Measurements from ENCODE around the gene RAD54L.
A peak's percentile ranks its signal among the peaks of the same experiment; 100 is the strongest.

The RAD54L gene

GRCh38 chr1:46247436-46248121 is at the start of gene RAD54L:
Gene RAD54L (plus strand): TSS chr1:46247763. CDS start chr1:46248406, 643 bp downstream.
- Histone ChIP-seq H4K20me1 (ENCODE audit: low read depth, low read length) (no peaks in the 10 kb centered on the region), H3K9me3 (ENCODE audit: insufficient read depth, low read length) (no peaks in the 10 kb centered on the region), H3K79me2 (ENCODE audit: insufficient read depth, low read length) (peaks cover 19% of the 10 kb centered on the region), H3F3A (ENCODE audit: insufficient read depth) (peaks cover 6% of the 10 kb centered on the region; the same call in 1 of the 2 replicates), H3K9ac (ENCODE audit: low read length) (peak within 1 kb of the TSS; percentile 85), H3K4me3 (ENCODE audit: insufficient read depth, low read length, poor library complexity, severe bottlenecking) (peak within 1 kb of the TSS; percentile 95), H3K9me2 (replicated peaks; ENCODE audit: insufficient read depth, low read length) (no peaks in the 10 kb centered on the region), H3K4me2 (ENCODE audit: low read depth, low read length, poor library complexity, severe bottlenecking) (peak within 1 kb of the TSS; percentile 78), H3K27me3 (ENCODE audit: low read length) (no peaks in the 10 kb centered on the region), H3K36me3 (ENCODE audit: low read length) (peaks cover 17% of the 10 kb centered on the region), H2AFZ (ENCODE audit: low read depth, low read length, severe bottlenecking) (peak within 1 kb of the TSS; percentile 91), H3K27ac (ENCODE audit: low read depth, low read length) (peak within 1 kb of the TSS; percentile 72)
- TF ChIP-seq CTCF (IDR thresholded peaks at IDR 0.05; ENCODE audit: insufficient read depth, low read length, poor library complexity, severe bottlenecking): no peak

GRCh38 chr1:46197964-46198811 is 49.4 kb upstream of the RAD54L start, which contains the start of gene POMGNT1:
Gene POMGNT1 (minus strand): TSS chr1:46198434. CDS start chr1:46197821, 613 bp downstream.
- Histone ChIP-seq H3K79me2 (ENCODE audit: insufficient read depth, low read length) (no peaks in the 10 kb centered on the region), H3K36me3 (ENCODE audit: low read length) (no peaks in the 10 kb centered on the region), H3F3A (ENCODE audit: insufficient read depth) (peaks cover 9% of the 10 kb centered on the region; the same call in 1 of the 2 replicates), H2AFZ (ENCODE audit: low read depth, low read length, severe bottlenecking) (peak within 1 kb of the TSS; percentile 99), H3K4me3 (ENCODE audit: insufficient read depth, low read length, poor library complexity, severe bottlenecking) (peak within 1 kb of the TSS; percentile 84), H3K9me2 (replicated peaks; ENCODE audit: insufficient read depth, low read length) (no peaks in the 10 kb centered on the region), H4K20me1 (ENCODE audit: low read depth, low read length) (no peaks in the 10 kb centered on the region), H3K9me3 (ENCODE audit: insufficient read depth, low read length) (no peaks in the 10 kb centered on the region), H3K27me3 (ENCODE audit: low read length) (no peaks in the 10 kb centered on the region), H3K9ac (ENCODE audit: low read length) (peak within 1 kb of the TSS; percentile 82), H3K4me2 (ENCODE audit: low read depth, low read length, poor library complexity, severe bottlenecking) (peak within 1 kb of the TSS; percentile 97), H3K27ac (ENCODE audit: low read depth, low read length) (peak within 1 kb of the TSS; percentile 52)
- no peak for TF ChIP-seq EZH2phosphoT487 (conservative IDR thresholded peaks at IDR 0.05; ENCODE audit: low read length)
- peak; percentile 20 for TF ChIP-seq CTCF (IDR thresholded peaks at IDR 0.05; ENCODE audit: insufficient read depth, low read length, poor library complexity, severe bottlenecking)

DNA sequence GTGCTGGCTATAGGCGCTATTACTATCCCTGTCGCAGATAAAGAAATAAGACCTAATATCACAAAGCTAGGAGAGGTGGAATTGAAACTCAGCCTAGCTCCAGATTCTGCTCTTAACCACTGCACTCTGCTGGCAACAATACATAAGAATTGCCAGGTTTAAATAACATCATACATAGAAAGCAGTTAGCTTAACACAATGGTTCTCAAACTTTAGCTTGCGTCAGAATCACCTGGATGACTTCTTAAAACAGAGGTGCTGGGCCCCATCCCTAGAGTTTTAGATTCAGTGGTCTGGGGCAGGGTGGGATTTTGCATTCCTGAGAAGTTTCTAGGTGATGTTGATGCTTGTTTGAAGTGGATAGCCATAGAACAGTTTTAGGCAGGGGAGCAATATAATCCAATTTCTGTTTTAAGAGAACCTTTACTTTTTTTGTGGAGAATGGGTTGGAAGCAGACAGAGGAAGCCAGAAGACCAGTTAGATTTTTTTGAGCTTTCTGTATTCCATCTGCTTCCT is 48.3 kb upstream of the RAD54L start:
- Histone ChIP-seq H3K4me2 (ENCODE audit: low read depth, low read length, poor library complexity, severe bottlenecking) (peak overlapping the region; percentile 90), H3K9ac (ENCODE audit: low read length) (peak overlapping the region; percentile 82), H3K9me2 (replicated peaks; ENCODE audit: insufficient read depth, low read length) (no peaks in the 10 kb centered on the region), H3K9me3 (ENCODE audit: insufficient read depth, low read length) (no peaks in the 10 kb centered on the region), H3K27ac (ENCODE audit: low read depth, low read length) (no peak overlapping the region), H4K20me1 (ENCODE audit: low read depth, low read length) (no peaks in the 10 kb centered on the region), H3K36me3 (ENCODE audit: low read length) (no peaks in the 10 kb centered on the region), H3K79me2 (ENCODE audit: insufficient read depth, low read length) (no peaks in the 10 kb centered on the region), H3K4me3 (ENCODE audit: insufficient read depth, low read length, poor library complexity, severe bottlenecking) (no peak overlapping the region), H2AFZ (ENCODE audit: low read depth, low read length, severe bottlenecking) (peak overlapping the region; percentile 4), H3K27me3 (ENCODE audit: low read length) (no peaks in the 10 kb centered on the region), H3F3A (ENCODE audit: insufficient read depth) (peaks cover 9% of the 10 kb centered on the region; the same call in 1 of the 2 replicates)
- TF ChIP-seq EZH2phosphoT487 (conservative IDR thresholded peaks at IDR 0.05; ENCODE audit: low read length): no peak
- TF ChIP-seq CTCF (IDR thresholded peaks at IDR 0.05; ENCODE audit: insufficient read depth, low read length, poor library complexity, severe bottlenecking): no peak
